Measurements from ENCODE around the gene C6orf136.

Gene C6orf136

GRCh38 chr6:30646450-30647241, at the start of gene C6orf136:
Gene C6orf136, plus strand, starts transcription at chr6:30647133. Its CDS starts 99 bp downstream, at chr6:30647232.
- TF ChIP-seq GATA1 (IDR thresholded peaks at IDR 0.05; ENCODE audit: low read depth, low read length) (no peak), POLR2A (IDR thresholded peaks at IDR 0.05; ENCODE audit: low read length) (no peak)
- peak; percentile 94 to 95 for DNase-seq

GRCh38 chr6:30597315-30598144, 49.4 kb upstream of the C6orf136 start:
- peak; percentile 72 to 86 for DNase-seq
- peak; percentile 51 for TF ChIP-seq POLR2A (IDR thresholded peaks at IDR 0.05; ENCODE audit: low read length)

- DNase-seq, result no peak
- no peak for TF ChIP-seq GATA1 (IDR thresholded peaks at IDR 0.05; ENCODE audit: low read depth, low read length)
- TF ChIP-seq POLR2A (IDR thresholded peaks at IDR 0.05; ENCODE audit: low read length), result peak; percentile 54
Observed at GRCh38 chr6:30598912-30599624, 47.9 kb upstream of the C6orf136 start.

- no peak for DNase-seq
- no peak for TF ChIP-seq GATA1 (IDR thresholded peaks at IDR 0.05; ENCODE audit: low read depth, low read length)
- no peak for TF ChIP-seq POLR2A (IDR thresholded peaks at IDR 0.05; ENCODE audit: low read length)
Observed at GRCh38 chr6:30599625-30600324, 47.2 kb upstream of the C6orf136 start.

- TF ChIP-seq GATA1 (IDR thresholded peaks at IDR 0.05; ENCODE audit: low read depth, low read length) (no peak), POLR2A (IDR thresholded peaks at IDR 0.05; ENCODE audit: low read length) (no peak)
Observed at GRCh38 chr6:30600451-30600961, 46.4 kb upstream of the C6orf136 start.

GRCh38 chr6:30601436-30601814, 45.5 kb upstream of the C6orf136 start:
- DNase-seq, result no peak
- TF ChIP-seq GATA1 (IDR thresholded peaks at IDR 0.05; ENCODE audit: low read depth, low read length) (no peak), POLR2A (IDR thresholded peaks at IDR 0.05; ENCODE audit: low read length) (no peak)

More at GRCh38 chr6:30600451-30600961, 46.4 kb upstream of the C6orf136 start:
- DNase-seq, result no peak

GRCh38 chr6:30601815-30602641, 44.9 kb upstream of the C6orf136 start:
- TF ChIP-seq POLR2A (IDR thresholded peaks at IDR 0.05; ENCODE audit: low read length), result peak; percentile 44
- no peak for TF ChIP-seq GATA1 (IDR thresholded peaks at IDR 0.05; ENCODE audit: low read depth, low read length)
- no peak for DNase-seq

- no peak for TF ChIP-seq GATA1 (IDR thresholded peaks at IDR 0.05; ENCODE audit: low read depth, low read length)
- no peak for TF ChIP-seq POLR2A (IDR thresholded peaks at IDR 0.05; ENCODE audit: low read length)
- DNase-seq, result no peak
Observed at GRCh38 chr6:30603961-30604360, 43.0 kb upstream of the C6orf136 start.

GRCh38 chr6:30610065-30610464, 36.9 kb upstream of the C6orf136 start:
- TF ChIP-seq POLR2A (IDR thresholded peaks at IDR 0.05; ENCODE audit: low read length), result peak; percentile 23
- TF ChIP-seq GATA1 (IDR thresholded peaks at IDR 0.05; ENCODE audit: low read depth, low read length), result no peak
- DNase-seq, result no peak

- no peak for DNase-seq
- TF ChIP-seq POLR2A (IDR thresholded peaks at IDR 0.05; ENCODE audit: low read length) (no peak), GATA1 (IDR thresholded peaks at IDR 0.05; ENCODE audit: low read depth, low read length) (no peak)
Observed at GRCh38 chr6:30611150-30611855, 35.6 kb upstream of the C6orf136 start.

- no peak for DNase-seq
- TF ChIP-seq POLR2A (IDR thresholded peaks at IDR 0.05; ENCODE audit: low read length) (no peak), GATA1 (IDR thresholded peaks at IDR 0.05; ENCODE audit: low read depth, low read length) (no peak)
Observed at GRCh38 chr6:30611856-30612194, 35.1 kb upstream of the C6orf136 start.

GRCh38 chr6:30612213-30612612, 34.7 kb upstream of the C6orf136 start:
- TF ChIP-seq GATA1 (IDR thresholded peaks at IDR 0.05; ENCODE audit: low read depth, low read length) (no peak), POLR2A (IDR thresholded peaks at IDR 0.05; ENCODE audit: low read length) (peak; percentile 22)
- DNase-seq, result no peak
